Neural cell (in vitro differentiated cells): ENCODE measurements around the gene PUS7. TPM values are rescaled to one million over a fixed set of nuclear protein-coding genes. Genes with fewer than 3 reads are reported as not detected.

Source experiments
- H2AFZ ChIP-seq: fragments of 200-600, 300-800 bp; sonication (generic), shearing (Covaris generic); 2 replicates; pipeline ENCODE4 v1.6.0; 2014; ENCODE audit warnings: low read depth, mild to moderate bottlenecking, antibody characterized with exemption, low read length, moderate library complexity
- H3F3A ChIP-seq: fragments of 200-600 bp; shearing (Covaris generic); 2 replicates; pipeline ENCODE4 v1.6.1; 2016; ENCODE audit warnings: mild to moderate bottlenecking, moderate library complexity, mixed read lengths, antibody characterized with exemption, low read length; ENCODE audit not compliant: insufficient read depth, poor library complexity, severe bottlenecking
- H3K27ac ChIP-seq: fragments of 200-600, 300-800 bp; sonication (generic), shearing (Covaris generic); 2 replicates; pipeline ENCODE4 v1.5.1; 2014; ENCODE audit warnings: mild to moderate bottlenecking, low read length, moderate library complexity
- H3K27me3 ChIP-seq: fragments of 300-800, 200-600 bp; sonication (generic), shearing (Covaris generic); 2 replicates; pipeline ENCODE4 v1.6.0; 2014; ENCODE audit warnings: mild to moderate bottlenecking, low read depth, low read length, moderate library complexity; ENCODE audit not compliant: insufficient read depth
- H3K36me3 ChIP-seq: fragments of 300-800, 200-600 bp; sonication (generic), shearing (Covaris generic); 2 replicates; pipeline ENCODE4 v1.5.1; 2014; ENCODE audit warnings: mild to moderate bottlenecking, antibody characterized with exemption, low read length, moderate library complexity; ENCODE audit not compliant: insufficient read depth
- H3K4me2 ChIP-seq: fragments of 300-800, 200-600 bp; sonication (generic), shearing (Covaris generic); 2 replicates; pipeline ENCODE4 v1.6.0; 2014; ENCODE audit warnings: mild to moderate bottlenecking, low read length
- H3K4me3 ChIP-seq: fragments of 300-800, 200-600 bp; sonication (generic), shearing (Covaris generic); 2 replicates; pipeline ENCODE4 v1.5.1; 2014; ENCODE audit warnings: mild to moderate bottlenecking, low read length, moderate library complexity
- H3K79me2 ChIP-seq: fragments of 200-600 bp; shearing (Covaris generic); replicated peaks from 2 replicates; pipeline ENCODE4 v1.6.0; 2014; ENCODE audit warnings: mild to moderate bottlenecking, low read length, moderate library complexity; ENCODE audit not compliant: insufficient read depth
- H3K9ac ChIP-seq: fragments of 300-800, 200-600 bp; sonication (generic), shearing (Covaris generic); 2 replicates; pipeline ENCODE4 v1.6.1; 2016; ENCODE audit warnings: mild to moderate bottlenecking, low read length, mixed read lengths
- H3K9me2 ChIP-seq: fragments of 200-600 bp; shearing (Covaris generic); 2 replicates; pipeline ENCODE4 v1.6.1; 2016; ENCODE audit warnings: mild to moderate bottlenecking, low read length, mixed read lengths; ENCODE audit not compliant: insufficient read depth
- H3K9me3 ChIP-seq: fragments of 200-600, 300-800 bp; sonication (generic), shearing (Covaris generic); 2 replicates; pipeline ENCODE4 v1.6.1; 2016; ENCODE audit warnings: mild to moderate bottlenecking, mixed run types, low read length, moderate library complexity, mixed read lengths
- H4K20me1 ChIP-seq: fragments of 200-600 bp; shearing (Covaris generic); 2 replicates; pipeline ENCODE4 v1.6.1; 2016; ENCODE audit warnings: mild to moderate bottlenecking, mixed run types; ENCODE audit not compliant: insufficient read depth
- EP300 ChIP-seq: fragments of 450-650 bp; conservative IDR thresholded peaks from 2 replicates; pipeline ENCODE4 v1.6.1; 2014; ENCODE audit warnings: antibody characterized with exemption, mild to moderate bottlenecking, moderate library complexity; ENCODE audit not compliant: poor library complexity, severe bottlenecking
- EZH2 ChIP-seq: fragments of 200-600, 300-800 bp; shearing (Covaris generic), sonication (generic); IDR thresholded peaks from 2 replicates; pipeline ENCODE4 v1.6.1; 2014; ENCODE audit warnings: antibody characterized with exemption, low read length, borderline replicate concordance, mild to moderate bottlenecking; ENCODE audit not compliant: insufficient read depth, poor library complexity, severe bottlenecking
- MXI1 ChIP-seq: fragments of 450-650 bp; conservative IDR thresholded peaks from 2 replicates; pipeline ENCODE4 v1.6.1; 2014; ENCODE audit warnings: antibody characterized with exemption, mild to moderate bottlenecking; ENCODE audit not compliant: poor library complexity, severe bottlenecking
- POLR2AphosphoS5 ChIP-seq: IDR thresholded peaks from 2 replicates; pipeline ENCODE4 v1.6.1; 2012
- RAD21 ChIP-seq: fragments of 450-650 bp; conservative IDR thresholded peaks from 2 replicates; pipeline ENCODE4 v1.6.1; 2014; ENCODE audit warnings: antibody characterized with exemption, mild to moderate bottlenecking, moderate library complexity
- SMC3 ChIP-seq: fragments of 450-650 bp; conservative IDR thresholded peaks from 2 replicates; pipeline ENCODE4 v1.6.1; 2014; ENCODE audit warnings: antibody characterized with exemption, mild to moderate bottlenecking, moderate library complexity; ENCODE audit not compliant: poor library complexity
- TAF1 ChIP-seq: IDR thresholded peaks from 2 replicates; pipeline ENCODE4 v1.6.1; 2012; ENCODE audit warnings: low read depth
- polyA plus RNA-seq: library from polyadenylated mRNA; depleted of rRNA; stranded (reverse); fragments of >200 nt; gene quantifications from 2 replicates; pipeline ENCODE4 v1.2.3, GENCODE V29; 2014
- TF ChIP-seq, protein P1 (sequence below): fragments of 450-650 bp; IDR thresholded peaks from 2 replicates; pipeline ENCODE4 v1.5.1; 2014; ENCODE audit warnings: antibody characterized with exemption, mild to moderate bottlenecking, moderate library complexity; ENCODE audit not compliant: poor library complexity, severe bottlenecking
- TF ChIP-seq, protein P2 (sequence below): IDR thresholded peaks from 2 replicates; pipeline ENCODE4 v1.6.1; 2012; ENCODE audit warnings: borderline replicate concordance

The PUS7 gene
- polyA plus RNA-seq, 1 donor from 2014 or later: 7.5 TPM

DNA sequence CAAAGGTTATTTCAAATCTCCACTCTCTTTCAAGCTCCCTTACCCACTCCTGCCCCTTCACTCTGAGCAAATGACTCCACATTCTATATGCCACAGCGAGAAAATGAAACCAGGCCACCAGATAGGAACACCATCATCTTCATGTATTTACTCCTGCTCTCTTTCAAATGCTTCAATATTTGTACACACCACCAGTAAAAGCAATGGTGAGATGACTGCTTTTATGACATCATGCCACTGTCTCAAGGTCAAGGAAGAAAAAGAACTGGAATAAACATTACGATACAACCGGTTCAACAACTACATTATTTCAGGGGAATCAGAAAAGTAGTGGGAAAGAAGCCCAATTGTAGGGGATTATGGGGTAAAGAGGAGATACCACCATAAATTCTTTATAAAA, 32.7 kb downstream of the PUS7 start:
- Histone ChIP-seq H3K27ac (no peak overlapping the region), H3K4me3 (no peak overlapping the region), H3K36me3 (no peaks in the 10 kb centered on the region), H3K4me2 (no peak overlapping the region), H2AFZ (no peak overlapping the region), H3K79me2 (no peaks in the 10 kb centered on the region), H3K9ac (no peak overlapping the region), H3F3A (no peaks in the 10 kb centered on the region), H3K9me2 (no peaks in the 10 kb centered on the region), H3K9me3 (no peaks in the 10 kb centered on the region), H3K27me3 (no peaks in the 10 kb centered on the region), H4K20me1 (no peaks in the 10 kb centered on the region)
- no peak for TF ChIP-seq POLR2AphosphoS5

- Histone ChIP-seq H3K27me3 (no peaks in the 10 kb centered on the region), H3K4me3 (no peak overlapping the region), H3K4me2 (no peak overlapping the region), H3F3A (no peaks in the 10 kb centered on the region), H3K9me2 (no peaks in the 10 kb centered on the region), H3K9ac (no peak overlapping the region), H3K9me3 (no peaks in the 10 kb centered on the region), H2AFZ (no peak overlapping the region), H4K20me1 (no peaks in the 10 kb centered on the region), H3K79me2 (no peaks in the 10 kb centered on the region), H3K36me3 (no peaks in the 10 kb centered on the region), H3K27ac (no peak overlapping the region)
- TF ChIP-seq RAD21 (peak; percentile 79), MXI1 (no peak), EZH2 (no peak), EP300 (no peak), POLR2AphosphoS5 (no peak), SMC3 (peak; percentile 81), TAF1 (no peak)
- TF ChIP-seq, protein P1, sequence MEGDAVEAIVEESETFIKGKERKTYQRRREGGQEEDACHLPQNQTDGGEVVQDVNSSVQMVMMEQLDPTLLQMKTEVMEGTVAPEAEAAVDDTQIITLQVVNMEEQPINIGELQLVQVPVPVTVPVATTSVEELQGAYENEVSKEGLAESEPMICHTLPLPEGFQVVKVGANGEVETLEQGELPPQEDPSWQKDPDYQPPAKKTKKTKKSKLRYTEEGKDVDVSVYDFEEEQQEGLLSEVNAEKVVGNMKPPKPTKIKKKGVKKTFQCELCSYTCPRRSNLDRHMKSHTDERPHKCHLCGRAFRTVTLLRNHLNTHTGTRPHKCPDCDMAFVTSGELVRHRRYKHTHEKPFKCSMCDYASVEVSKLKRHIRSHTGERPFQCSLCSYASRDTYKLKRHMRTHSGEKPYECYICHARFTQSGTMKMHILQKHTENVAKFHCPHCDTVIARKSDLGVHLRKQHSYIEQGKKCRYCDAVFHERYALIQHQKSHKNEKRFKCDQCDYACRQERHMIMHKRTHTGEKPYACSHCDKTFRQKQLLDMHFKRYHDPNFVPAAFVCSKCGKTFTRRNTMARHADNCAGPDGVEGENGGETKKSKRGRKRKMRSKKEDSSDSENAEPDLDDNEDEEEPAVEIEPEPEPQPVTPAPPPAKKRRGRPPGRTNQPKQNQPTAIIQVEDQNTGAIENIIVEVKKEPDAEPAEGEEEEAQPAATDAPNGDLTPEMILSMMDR: peak; percentile 74
- TF ChIP-seq, protein P2, sequence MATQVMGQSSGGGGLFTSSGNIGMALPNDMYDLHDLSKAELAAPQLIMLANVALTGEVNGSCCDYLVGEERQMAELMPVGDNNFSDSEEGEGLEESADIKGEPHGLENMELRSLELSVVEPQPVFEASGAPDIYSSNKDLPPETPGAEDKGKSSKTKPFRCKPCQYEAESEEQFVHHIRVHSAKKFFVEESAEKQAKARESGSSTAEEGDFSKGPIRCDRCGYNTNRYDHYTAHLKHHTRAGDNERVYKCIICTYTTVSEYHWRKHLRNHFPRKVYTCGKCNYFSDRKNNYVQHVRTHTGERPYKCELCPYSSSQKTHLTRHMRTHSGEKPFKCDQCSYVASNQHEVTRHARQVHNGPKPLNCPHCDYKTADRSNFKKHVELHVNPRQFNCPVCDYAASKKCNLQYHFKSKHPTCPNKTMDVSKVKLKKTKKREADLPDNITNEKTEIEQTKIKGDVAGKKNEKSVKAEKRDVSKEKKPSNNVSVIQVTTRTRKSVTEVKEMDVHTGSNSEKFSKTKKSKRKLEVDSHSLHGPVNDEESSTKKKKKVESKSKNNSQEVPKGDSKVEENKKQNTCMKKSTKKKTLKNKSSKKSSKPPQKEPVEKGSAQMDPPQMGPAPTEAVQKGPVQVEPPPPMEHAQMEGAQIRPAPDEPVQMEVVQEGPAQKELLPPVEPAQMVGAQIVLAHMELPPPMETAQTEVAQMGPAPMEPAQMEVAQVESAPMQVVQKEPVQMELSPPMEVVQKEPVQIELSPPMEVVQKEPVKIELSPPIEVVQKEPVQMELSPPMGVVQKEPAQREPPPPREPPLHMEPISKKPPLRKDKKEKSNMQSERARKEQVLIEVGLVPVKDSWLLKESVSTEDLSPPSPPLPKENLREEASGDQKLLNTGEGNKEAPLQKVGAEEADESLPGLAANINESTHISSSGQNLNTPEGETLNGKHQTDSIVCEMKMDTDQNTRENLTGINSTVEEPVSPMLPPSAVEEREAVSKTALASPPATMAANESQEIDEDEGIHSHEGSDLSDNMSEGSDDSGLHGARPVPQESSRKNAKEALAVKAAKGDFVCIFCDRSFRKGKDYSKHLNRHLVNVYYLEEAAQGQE: no peak
Measured at GRCh38 chr7:105487579-105488571, 34.2 kb downstream of the PUS7 start.
